AG09319 (cell line): ENCODE results near the gene PRMT7.
A peak's percentile ranks its signal among the peaks of the same experiment; 100 is the strongest.
"Not testable (repeated sequence)": the region's sequence is repeated elsewhere in the genome, so short reads cannot be mapped to it uniquely, and the experiment has no call there.

Experiments used
- DNase-seq: peaks from one replicate; pipeline ENCODE4 v3.0.0-alpha.2; 2010; ENCODE audit warnings: low read depth; ENCODE audit errors: extremely low read depth
- TF ChIP-seq, protein P1 (sequence below): IDR thresholded peaks from 2 replicates; pipeline ENCODE4 v1.5.1; 2011; ENCODE audit warnings: low read depth, mild to moderate bottlenecking, inconsistent platforms, low read length, moderate library complexity

PRMT7 gene

DNA sequence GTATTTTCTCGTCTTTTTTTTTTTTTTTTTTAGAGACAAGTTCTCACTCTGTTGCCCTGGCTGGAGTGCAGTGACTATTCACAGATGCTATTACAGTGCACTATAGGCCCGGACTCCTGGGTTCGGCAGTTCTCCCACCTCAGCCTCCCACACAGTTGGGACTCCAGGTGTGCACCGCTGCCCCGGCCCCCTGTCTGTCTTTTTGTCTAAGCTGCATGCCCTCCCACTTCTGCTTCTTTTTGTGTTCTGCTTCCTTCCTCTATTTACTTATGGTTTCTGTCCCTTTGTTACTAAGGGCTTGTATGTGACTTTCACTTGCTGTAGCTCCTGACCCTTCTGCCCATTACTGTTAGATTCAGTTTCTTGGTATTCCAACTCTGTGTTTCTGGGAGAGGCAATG lies 26.0 kb upstream of the PRMT7 start:
- DNase-seq, result no peak
- TF ChIP-seq, protein P1, sequence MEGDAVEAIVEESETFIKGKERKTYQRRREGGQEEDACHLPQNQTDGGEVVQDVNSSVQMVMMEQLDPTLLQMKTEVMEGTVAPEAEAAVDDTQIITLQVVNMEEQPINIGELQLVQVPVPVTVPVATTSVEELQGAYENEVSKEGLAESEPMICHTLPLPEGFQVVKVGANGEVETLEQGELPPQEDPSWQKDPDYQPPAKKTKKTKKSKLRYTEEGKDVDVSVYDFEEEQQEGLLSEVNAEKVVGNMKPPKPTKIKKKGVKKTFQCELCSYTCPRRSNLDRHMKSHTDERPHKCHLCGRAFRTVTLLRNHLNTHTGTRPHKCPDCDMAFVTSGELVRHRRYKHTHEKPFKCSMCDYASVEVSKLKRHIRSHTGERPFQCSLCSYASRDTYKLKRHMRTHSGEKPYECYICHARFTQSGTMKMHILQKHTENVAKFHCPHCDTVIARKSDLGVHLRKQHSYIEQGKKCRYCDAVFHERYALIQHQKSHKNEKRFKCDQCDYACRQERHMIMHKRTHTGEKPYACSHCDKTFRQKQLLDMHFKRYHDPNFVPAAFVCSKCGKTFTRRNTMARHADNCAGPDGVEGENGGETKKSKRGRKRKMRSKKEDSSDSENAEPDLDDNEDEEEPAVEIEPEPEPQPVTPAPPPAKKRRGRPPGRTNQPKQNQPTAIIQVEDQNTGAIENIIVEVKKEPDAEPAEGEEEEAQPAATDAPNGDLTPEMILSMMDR, result no peak

DNA sequence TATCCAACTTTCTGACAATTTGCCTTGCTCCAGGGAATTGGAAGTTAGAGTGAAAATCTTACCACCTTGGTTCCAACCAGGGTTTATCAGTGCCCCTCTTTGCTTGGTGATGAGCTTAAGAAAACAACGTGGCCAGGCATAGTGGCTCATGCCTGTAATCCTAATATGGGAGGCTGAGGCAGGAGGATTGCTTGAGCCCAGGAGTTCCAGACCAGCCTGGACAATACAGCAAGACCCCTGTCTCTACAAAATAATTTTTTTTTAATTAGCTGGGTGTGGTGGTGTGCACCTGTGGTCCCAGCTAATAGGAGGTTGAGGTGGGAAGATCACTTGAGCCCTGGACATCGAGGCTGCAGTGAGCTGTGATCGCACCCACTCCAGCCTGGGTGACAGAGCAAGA lies 25.1 kb upstream of the PRMT7 start:
- TF ChIP-seq, protein P1, result no peak
- no peak for DNase-seq

DNA sequence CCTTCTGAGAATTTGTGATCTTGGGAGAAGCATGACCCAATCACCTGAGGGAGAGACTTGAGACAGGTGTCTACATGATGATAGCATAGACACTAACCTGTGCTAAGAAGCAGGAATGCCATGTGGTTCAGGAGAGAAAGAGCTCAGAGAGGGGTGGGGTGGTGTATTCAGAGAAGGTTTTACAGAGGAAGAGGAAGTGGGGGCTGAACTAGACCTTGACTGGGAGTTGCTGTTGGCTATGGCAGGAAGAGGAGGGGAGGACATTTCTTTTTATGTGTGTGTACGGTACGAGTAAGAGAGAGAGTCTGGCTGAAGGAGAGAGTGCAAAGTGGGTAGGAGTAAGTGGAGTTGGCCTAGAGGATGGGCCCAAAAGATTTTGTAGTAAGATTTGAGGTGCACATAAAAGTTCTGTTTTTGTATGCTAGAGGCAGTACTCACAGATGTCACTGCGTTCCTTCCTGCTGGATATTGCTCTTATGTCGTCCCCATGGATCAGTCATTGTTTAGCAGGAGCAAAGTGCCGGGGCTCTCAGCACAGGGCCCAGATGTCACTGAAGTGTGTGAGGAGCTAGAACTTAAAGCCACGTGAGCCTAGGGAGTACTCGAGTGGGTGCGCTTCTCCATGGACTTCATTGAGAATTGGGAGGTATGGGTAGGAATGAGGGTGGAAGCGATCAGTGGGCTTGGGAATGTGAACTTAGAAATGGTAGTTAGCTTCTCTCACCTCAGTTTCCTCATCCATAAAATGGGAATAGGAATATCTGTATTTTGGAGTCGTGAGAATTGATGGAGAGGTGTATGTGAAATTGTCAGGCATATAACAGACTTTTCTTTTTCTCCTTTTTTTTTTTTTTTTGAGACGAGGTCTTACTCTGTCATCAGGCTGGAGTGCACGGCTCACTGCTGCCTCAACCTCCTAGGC lies 24.4 kb upstream of the PRMT7 start:
- DNase-seq, result no peak
- TF ChIP-seq, protein P1, result no peak

DNA sequence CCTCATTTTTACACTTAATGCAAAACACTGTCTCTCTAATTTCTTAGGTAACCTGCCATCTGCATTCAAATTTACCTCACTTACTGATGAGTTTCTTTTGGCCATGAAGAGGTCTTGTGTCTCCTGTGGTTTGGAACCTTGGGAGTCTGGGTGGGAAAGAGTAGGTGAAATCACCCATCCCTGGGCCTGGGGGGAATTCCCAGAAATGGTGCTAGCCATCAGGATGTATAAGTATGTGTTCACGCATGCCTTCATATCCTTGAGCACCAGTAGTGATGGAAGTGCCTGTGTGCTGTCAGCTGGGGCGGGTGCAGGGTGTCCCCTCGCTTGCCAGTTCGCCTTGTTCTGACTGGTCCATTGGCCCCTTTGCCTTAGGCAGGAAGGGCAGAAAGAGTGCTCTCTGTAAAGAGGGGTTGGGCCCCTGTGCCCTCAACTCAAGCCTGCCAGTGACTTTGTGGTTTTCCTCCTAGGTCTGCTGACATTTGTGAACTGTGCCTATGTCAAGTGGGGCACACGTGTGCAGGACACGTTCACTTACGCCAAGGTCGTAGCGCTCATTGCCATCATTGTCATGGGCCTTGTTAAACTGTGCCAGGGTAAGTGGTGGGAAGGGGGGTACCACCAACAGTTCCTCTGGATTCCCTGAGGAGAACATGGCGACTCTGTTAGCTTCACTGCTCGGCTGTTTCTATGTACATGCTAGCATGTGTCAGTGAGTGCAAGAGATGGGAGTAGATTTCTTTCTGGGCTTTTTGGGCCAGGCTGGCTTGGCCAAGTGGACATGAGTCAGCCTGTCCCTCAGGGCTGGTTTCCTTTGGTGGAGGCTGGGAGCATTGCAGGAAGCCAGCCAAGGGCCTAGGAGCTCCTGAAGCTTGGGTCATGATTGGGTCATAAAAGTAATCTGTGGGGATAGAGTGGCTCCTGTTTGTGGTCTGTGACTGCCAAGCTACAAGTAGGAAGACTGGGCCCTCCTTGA lies 23.3 kb upstream of the PRMT7 start:
- peak; percentile 84 for DNase-seq
- TF ChIP-seq, protein P1, result no peak

DNA sequence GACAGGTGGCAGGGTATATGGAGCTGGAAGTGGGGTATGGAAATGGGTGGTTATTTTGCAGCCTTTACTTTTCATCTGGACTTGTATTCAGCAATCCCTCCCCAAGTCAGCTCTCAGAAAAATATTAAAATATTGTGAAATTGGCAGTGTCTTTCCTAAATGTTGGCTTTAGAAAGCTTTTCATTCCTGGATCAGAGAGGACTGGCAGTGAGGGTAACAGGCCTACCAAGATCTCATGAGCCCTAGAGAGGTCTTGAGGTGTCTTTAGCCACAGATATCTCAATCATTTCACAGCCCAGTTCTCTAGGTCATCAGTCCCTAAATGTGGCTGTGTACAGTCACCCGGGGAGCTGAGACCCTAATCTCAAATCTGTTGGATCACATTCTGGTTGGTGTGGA lies 22.6 kb upstream of the PRMT7 start:
- TF ChIP-seq, protein P1, result no peak
- DNase-seq, result no peak

DNA sequence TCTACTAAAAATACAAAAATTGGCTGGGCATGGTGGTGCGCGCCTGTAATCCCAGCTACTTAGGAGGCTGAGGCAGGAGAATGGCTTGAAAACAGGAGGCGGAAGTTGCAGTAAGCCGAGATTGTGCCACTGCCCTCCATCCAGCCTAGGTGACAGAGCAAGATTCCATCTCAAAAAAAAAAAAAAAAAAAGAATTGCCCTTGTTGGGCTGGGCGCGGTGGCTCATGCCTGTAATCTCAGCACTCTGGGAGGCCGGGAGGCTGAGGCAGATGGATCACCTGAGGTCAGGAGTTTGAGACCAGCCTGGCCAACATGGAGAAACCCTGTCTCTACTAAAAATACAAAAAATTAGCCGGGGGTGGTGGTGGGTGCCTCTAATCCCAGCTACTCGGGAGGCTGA lies 22.0 kb upstream of the PRMT7 start:
- not testable (repeated sequence) for DNase-seq

DNA sequence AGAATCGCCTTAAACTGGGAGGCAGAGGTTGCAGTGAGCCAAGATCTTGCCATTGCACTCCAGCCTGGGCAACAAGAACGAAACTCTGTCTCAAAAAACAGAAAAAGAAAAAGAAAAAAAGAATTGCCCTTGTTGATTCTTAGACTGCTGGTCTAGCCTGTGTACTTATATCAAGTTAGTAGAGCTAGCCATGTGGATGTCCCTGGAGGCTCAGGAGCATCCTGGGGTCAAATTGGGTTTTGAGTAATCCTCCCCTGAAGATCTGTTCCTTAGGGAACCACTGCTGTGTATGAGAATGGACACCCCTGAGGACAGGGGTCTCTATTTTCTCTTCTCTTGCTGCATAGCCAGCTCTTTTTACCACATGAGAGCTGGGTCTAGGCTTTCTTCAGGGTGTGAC lies 21.6 kb upstream of the PRMT7 start:
- TF ChIP-seq, protein P1, result no peak
- DNase-seq, result no peak
